ENCODE measurements around the gene MT1H.

MT1H gene

GRCh38 chr16:56645311-56645710 lies 24.3 kb upstream of the MT1H start:
- DNase-seq, result no peak
- H3K9ac ChIP-seq (ENCODE audit: low read length), result no peak overlapping the region
- H2AFZ ChIP-seq (ENCODE audit: low read length), result no peak overlapping the region
- H3K36me3 ChIP-seq (replicated peaks; ENCODE audit: insufficient read depth, low read length), result no peaks in the 10 kb centered on the region
- TF ChIP-seq EZH2phosphoT487 (IDR thresholded peaks at IDR 0.05; ENCODE audit: low read length) (no peak), CTCF (IDR thresholded peaks at IDR 0.05; ENCODE audit: low read length) (no peak), EZH2 (optimal IDR thresholded peaks at IDR 0.05; ENCODE audit: low read depth, low read length) (no peak)
- H3K27ac ChIP-seq (ENCODE audit: low read length), result no peak overlapping the region
- H3F3A ChIP-seq (ENCODE audit: insufficient read depth, low read length), result no peaks in the 10 kb centered on the region
- no peaks in the 10 kb centered on the region for H3K9me2 ChIP-seq (replicated peaks; ENCODE audit: insufficient read depth, low read length)
- no peaks in the 10 kb centered on the region for H4K20me1 ChIP-seq (ENCODE audit: insufficient read depth, low read length)
- no peaks in the 10 kb centered on the region for H3K9me3 ChIP-seq (replicated peaks; ENCODE audit: insufficient read depth, low read length)
- no peak overlapping the region for H3K4me3 ChIP-seq (ENCODE audit: low read length)
- H3K27me3 ChIP-seq (replicated peaks; ENCODE audit: insufficient read depth, low read length), result peaks cover 38% of the 10 kb centered on the region
- no peaks in the 10 kb centered on the region for H3K79me2 ChIP-seq (ENCODE audit: low read length)
- H3K4me2 ChIP-seq (ENCODE audit: low read depth, low read length), result no peak overlapping the region
- no peaks in the 10 kb centered on the region for H3K4me1 ChIP-seq (ENCODE audit: low read length)

GRCh38 chr16:56645838-56646237 lies 23.8 kb upstream of the MT1H start:
- no peaks in the 10 kb centered on the region for H3K9me2 ChIP-seq (replicated peaks; ENCODE audit: insufficient read depth, low read length)
- H3K27me3 ChIP-seq (replicated peaks; ENCODE audit: insufficient read depth, low read length), result peaks cover 35% of the 10 kb centered on the region
- H3K79me2 ChIP-seq (ENCODE audit: low read length), result no peaks in the 10 kb centered on the region
- no peak overlapping the region for H3K4me3 ChIP-seq (ENCODE audit: low read length)
- H2AFZ ChIP-seq (ENCODE audit: low read length), result no peak overlapping the region
- H4K20me1 ChIP-seq (ENCODE audit: insufficient read depth, low read length), result no peaks in the 10 kb centered on the region
- H3K27ac ChIP-seq (ENCODE audit: low read length), result no peak overlapping the region
- H3K36me3 ChIP-seq (replicated peaks; ENCODE audit: insufficient read depth, low read length), result no peaks in the 10 kb centered on the region
- no peak overlapping the region for H3K9ac ChIP-seq (ENCODE audit: low read length)
- TF ChIP-seq CTCF (IDR thresholded peaks at IDR 0.05; ENCODE audit: low read length) (no peak), EZH2 (optimal IDR thresholded peaks at IDR 0.05; ENCODE audit: low read depth, low read length) (no peak), EZH2phosphoT487 (IDR thresholded peaks at IDR 0.05; ENCODE audit: low read length) (no peak)
- no peak overlapping the region for H3K4me2 ChIP-seq (ENCODE audit: low read depth, low read length)
- DNase-seq, result no peak
- H3K9me3 ChIP-seq (replicated peaks; ENCODE audit: insufficient read depth, low read length), result no peaks in the 10 kb centered on the region
- H3K4me1 ChIP-seq (ENCODE audit: low read length), result no peaks in the 10 kb centered on the region
- H3F3A ChIP-seq (ENCODE audit: insufficient read depth, low read length), result no peaks in the 10 kb centered on the region

GRCh38 chr16:56647641-56648431 lies 21.8 kb upstream of the MT1H start:
- no peak overlapping the region for H3K27ac ChIP-seq (ENCODE audit: low read length)
- H3K4me3 ChIP-seq (ENCODE audit: low read length), result no peak overlapping the region
- no peak overlapping the region for H3K9ac ChIP-seq (ENCODE audit: low read length)
- H3F3A ChIP-seq (ENCODE audit: insufficient read depth, low read length), result no peaks in the 10 kb centered on the region
- H3K36me3 ChIP-seq (replicated peaks; ENCODE audit: insufficient read depth, low read length), result no peaks in the 10 kb centered on the region
- H4K20me1 ChIP-seq (ENCODE audit: insufficient read depth, low read length), result no peaks in the 10 kb centered on the region
- no peaks in the 10 kb centered on the region for H3K4me1 ChIP-seq (ENCODE audit: low read length)
- no peaks in the 10 kb centered on the region for H3K79me2 ChIP-seq (ENCODE audit: low read length)
- TF ChIP-seq CTCF (IDR thresholded peaks at IDR 0.05; ENCODE audit: low read length) (no peak), EZH2 (optimal IDR thresholded peaks at IDR 0.05; ENCODE audit: low read depth, low read length) (no peak), EZH2phosphoT487 (IDR thresholded peaks at IDR 0.05; ENCODE audit: low read length) (no peak)
- no peak overlapping the region for H2AFZ ChIP-seq (ENCODE audit: low read length)
- no peaks in the 10 kb centered on the region for H3K9me3 ChIP-seq (replicated peaks; ENCODE audit: insufficient read depth, low read length)
- H3K4me2 ChIP-seq (ENCODE audit: low read depth, low read length), result no peak overlapping the region
- no peaks in the 10 kb centered on the region for H3K9me2 ChIP-seq (replicated peaks; ENCODE audit: insufficient read depth, low read length)
- H3K27me3 ChIP-seq (replicated peaks; ENCODE audit: insufficient read depth, low read length), result peaks cover 53% of the 10 kb centered on the region
- DNase-seq, result no peak
